ENCODE measurements around the gene XIRP1.

The XIRP1 gene

DNA sequence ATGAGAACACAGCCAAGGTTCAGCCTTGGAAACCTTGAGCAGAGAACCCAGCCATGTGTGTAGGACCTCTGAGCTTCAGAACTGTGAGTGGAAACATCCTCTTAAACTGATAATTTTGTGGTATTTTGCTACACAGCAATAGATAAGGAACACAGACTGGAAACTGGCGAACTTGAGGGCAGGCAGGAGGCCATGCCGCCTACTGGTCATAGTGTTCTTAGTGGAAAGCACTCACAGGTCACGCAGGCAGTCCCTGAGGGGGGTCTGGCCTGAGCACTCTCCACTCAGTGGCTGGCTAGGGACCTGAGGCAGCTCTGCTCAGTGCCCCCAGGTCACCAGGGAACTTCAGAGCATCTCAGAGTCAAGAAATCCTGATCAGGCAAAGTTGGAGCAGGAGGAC lies 9.7 kb upstream of the XIRP1 start:
- peaks cover 8 to 21% of the 10 kb centered on the region in 2 donors for H3K4me1 Mint-ChIP-seq
- H3K36me3 Mint-ChIP-seq = no peaks in the 10 kb centered on the region
- H3K9me3 Mint-ChIP-seq = no peaks in the 10 kb centered on the region
- H3K4me3 Mint-ChIP-seq = no peak overlapping the region
- DNase-seq = no peak
- H3K27ac Mint-ChIP-seq = no peak overlapping the region
- ATAC-seq (replicated peaks) = peak in 1 of 2 donors; percentile 38
- H3K27me3 Mint-ChIP-seq = peaks cover 6 to 18% of the 10 kb centered on the region in 2 donors

DNA sequence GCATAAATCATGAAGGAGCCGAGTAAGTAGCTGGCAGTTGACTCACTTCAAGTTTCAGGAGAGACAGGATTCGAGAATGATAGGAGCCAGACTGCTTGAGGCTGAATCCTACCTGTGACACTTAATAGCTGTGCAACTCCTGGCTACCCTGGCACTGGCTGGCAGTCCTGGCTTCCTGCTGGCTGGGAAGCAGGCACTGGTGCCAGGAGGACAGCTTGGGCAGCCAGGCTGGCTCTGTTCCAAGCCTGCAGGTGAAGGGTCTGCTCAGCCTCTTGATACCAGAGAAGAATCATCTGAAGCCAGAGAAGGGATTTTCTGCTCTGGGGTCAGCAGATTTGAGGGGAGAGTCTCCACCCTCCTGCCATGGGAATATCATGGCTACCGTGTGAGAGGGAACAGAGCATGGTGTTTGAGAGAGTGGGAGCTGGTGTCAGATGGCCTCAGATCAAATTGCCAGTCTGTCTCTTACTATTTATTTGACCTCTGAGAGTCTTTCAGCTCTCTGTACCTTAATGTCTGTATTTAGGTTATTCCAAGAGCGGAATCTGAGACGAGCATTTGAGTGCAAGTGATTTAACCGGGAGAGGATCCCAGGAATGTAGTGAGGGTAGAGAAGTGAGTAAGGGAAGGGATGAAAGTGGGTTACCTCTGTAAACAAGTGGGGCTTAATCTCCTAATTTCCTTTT lies 4.4 kb upstream of the XIRP1 start:
- no peak overlapping the region for H3K27ac Mint-ChIP-seq

GRCh38 chr3:39196034-39196433 lies 3.6 kb upstream of the XIRP1 start:
- no peaks in the 10 kb centered on the region for H3K36me3 Mint-ChIP-seq
- H3K27ac Mint-ChIP-seq = no peak overlapping the region
- no peak overlapping the region for H3K4me3 Mint-ChIP-seq
- H3K4me1 Mint-ChIP-seq = peaks cover 19 to 30% of the 10 kb centered on the region in 2 donors
- no peak for ATAC-seq (replicated peaks)
- DNase-seq = no peak
- peaks cover 6 to 8% of the 10 kb centered on the region in 2 donors for H3K27me3 Mint-ChIP-seq
- H3K9me3 Mint-ChIP-seq = no peaks in the 10 kb centered on the region

More for the DNA sequence above, 4.4 kb upstream of the XIRP1 start:
- Mint-ChIP-seq H3K27me3 (peaks cover 6 to 14% of the 10 kb centered on the region in 2 donors), H3K4me1 (peaks cover 18 to 27% of the 10 kb centered on the region in 2 donors), H3K4me3 (no peak overlapping the region), H3K9me3 (no peaks in the 10 kb centered on the region), H3K36me3 (no peaks in the 10 kb centered on the region)
- ATAC-seq (replicated peaks) = no peak
- no peak for DNase-seq

GRCh38 chr3:39193391-39193790 lies 996 bp upstream of the XIRP1 start:
- no peak for ATAC-seq (replicated peaks)
- DNase-seq = no peak
- no peak overlapping the region for H3K27ac Mint-ChIP-seq
- H3K9me3 Mint-ChIP-seq = no peaks in the 10 kb centered on the region
- H3K4me1 Mint-ChIP-seq = peaks cover 30 to 50% of the 10 kb centered on the region in 2 donors
- peaks cover 0 to 4% of the 10 kb centered on the region in 2 donors for H3K36me3 Mint-ChIP-seq
- no peak overlapping the region for H3K4me3 Mint-ChIP-seq
- H3K27me3 Mint-ChIP-seq = peaks cover 6 to 8% of the 10 kb centered on the region in 2 donors

- Mint-ChIP-seq H3K4me3 (peak overlapping the region; percentile 59 to 68), H3K4me1 (peaks cover 33 to 50% of the 10 kb centered on the region in 2 donors), H3K36me3 (peaks cover 0 to 8% of the 10 kb centered on the region in 2 donors), H3K9me3 (no peaks in the 10 kb centered on the region), H3K27me3 (peaks cover 4 to 6% of the 10 kb centered on the region in 2 donors), H3K27ac (peak overlapping the region; percentile 53)
- DNase-seq (no peak), ATAC-seq (replicated peaks) (no peak)
These were observed 622 bp downstream of the XIRP1 start for GRCh38 chr3:39191773-39192172.

- no peaks in the 10 kb centered on the region for H3K9me3 Mint-ChIP-seq
- peaks cover 0 to 8% of the 10 kb centered on the region in 2 donors for H3K36me3 Mint-ChIP-seq
- H3K4me1 Mint-ChIP-seq = peaks cover 33 to 50% of the 10 kb centered on the region in 2 donors
- H3K4me3 Mint-ChIP-seq = peak overlapping the region; percentile 13 to 68
- peaks cover 0 to 5% of the 10 kb centered on the region in 2 donors for H3K27me3 Mint-ChIP-seq
- H3K27ac Mint-ChIP-seq = peak overlapping the region; percentile 73
- peak in 1 of 2 donors; percentile 43 for ATAC-seq (replicated peaks)
- no peak for DNase-seq
These were observed 1.3 kb downstream of the XIRP1 start for GRCh38 chr3:39191111-39191510.

DNA sequence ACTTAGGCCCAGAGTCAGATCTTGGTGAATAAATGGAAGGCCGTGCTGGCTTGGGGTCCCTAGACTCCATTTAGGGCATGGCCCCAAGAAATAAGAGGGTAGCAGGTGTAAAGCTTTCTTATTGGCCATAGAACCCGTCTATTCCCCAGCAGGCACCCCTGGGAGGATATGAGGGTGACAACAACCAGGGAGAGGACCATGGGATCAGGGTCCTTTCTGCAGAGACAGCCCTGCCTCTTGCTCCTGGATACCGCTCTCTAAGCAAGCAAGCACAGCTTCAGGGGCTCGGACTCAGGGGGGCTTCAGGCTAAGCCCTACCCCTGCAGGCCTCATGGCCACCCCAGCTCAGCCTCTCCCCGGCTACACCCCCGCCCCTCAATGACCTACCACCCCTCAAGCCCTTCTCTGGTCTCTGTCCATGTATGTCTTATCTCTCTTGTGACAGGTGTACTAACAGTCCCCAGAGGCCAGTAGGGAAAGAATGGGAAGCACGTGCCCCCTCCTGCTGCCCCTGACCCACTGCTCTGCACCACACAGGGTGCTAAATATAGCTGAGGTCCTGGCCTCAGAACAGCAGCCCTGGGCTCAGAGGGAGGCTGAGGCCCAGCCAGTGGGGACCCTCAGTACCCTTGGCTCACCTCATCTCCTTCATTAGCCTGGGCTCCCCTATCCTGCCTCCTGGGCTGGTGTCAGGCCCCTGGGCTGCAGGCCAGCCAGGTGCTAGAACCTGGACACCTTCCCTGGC lies 1.9 kb downstream of the XIRP1 start:
- Mint-ChIP-seq H3K4me1 (peaks cover 31 to 50% of the 10 kb centered on the region in 2 donors), H3K27ac (peak overlapping the region; percentile 42), H3K27me3 (no peaks in the 10 kb centered on the region), H3K4me3 (peak overlapping the region in 1 of 2 donors; percentile 68), H3K9me3 (no peaks in the 10 kb centered on the region), H3K36me3 (peaks cover 0 to 8% of the 10 kb centered on the region in 2 donors)
- DNase-seq = no peak
- no peak for ATAC-seq (replicated peaks)

DNA sequence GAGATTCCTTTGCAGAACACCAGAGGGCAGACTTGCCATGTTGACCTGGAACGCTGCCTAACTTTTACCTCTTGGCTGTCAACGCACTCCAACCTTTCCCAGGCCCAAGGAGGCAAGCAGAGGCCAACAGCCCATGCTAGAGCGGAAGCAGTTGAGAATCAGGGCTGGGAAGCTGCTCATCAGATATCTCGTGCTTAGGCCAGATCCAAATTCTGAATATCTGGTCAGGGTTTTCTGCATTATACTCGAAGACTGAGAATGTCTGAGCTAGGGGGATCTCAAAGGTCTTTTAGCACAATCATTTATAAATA lies 2.5 kb downstream of the XIRP1 start:
- Mint-ChIP-seq H3K4me3 (peak overlapping the region; percentile 8 to 63), H3K4me1 (peaks cover 31 to 50% of the 10 kb centered on the region in 2 donors), H3K27me3 (no peaks in the 10 kb centered on the region), H3K36me3 (peaks cover 0 to 8% of the 10 kb centered on the region in 2 donors), H3K27ac (peak overlapping the region; percentile 78), H3K9me3 (no peaks in the 10 kb centered on the region)
- ATAC-seq (replicated peaks) (peak; percentile 73 to 74), DNase-seq (peak; percentile 45)

DNA sequence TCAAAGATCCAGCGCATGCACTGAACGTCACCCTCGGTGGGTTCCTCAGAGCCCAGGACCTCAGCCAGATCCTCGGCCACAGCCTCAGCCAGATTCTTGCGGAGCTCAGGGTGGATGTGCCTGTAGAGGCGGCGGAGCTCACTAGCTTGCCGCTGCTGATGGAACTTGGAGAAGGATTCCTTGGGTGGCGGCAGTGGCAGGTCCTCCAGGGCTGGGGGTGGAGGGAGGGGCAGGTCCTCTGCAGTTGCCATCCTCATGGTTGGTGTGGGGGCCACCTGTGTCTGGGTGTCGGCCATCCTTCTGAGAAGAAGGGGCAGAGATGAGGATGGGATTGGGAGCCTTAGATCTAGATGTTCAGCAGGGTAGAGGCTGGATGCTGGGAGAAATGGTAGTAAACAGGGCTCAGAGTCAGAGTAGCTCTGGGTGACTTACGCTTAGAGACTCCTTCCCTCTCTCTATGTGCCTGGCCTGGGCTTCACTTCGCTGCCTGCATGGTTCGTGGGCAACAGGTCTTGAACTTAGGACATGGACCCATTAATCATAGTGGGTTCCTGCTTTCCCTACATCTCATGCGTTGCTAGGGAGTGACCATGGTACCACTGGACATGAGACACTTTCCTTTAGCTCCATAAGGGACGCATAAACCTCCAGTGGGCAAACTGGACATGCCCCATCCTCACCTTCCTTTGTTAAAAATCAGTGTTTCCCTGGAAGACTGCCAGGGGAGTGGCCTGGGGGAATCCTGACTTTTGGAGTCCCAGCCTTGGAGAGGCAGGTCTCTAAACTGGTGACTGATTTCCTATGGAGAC lies 3.0 kb downstream of the XIRP1 start:
- DNase-seq (no peak), ATAC-seq (replicated peaks) (no peak)
- H3K9me3 Mint-ChIP-seq = no peaks in the 10 kb centered on the region
- H3K4me1 Mint-ChIP-seq = peaks cover 31 to 50% of the 10 kb centered on the region in 2 donors
- no peaks in the 10 kb centered on the region for H3K27me3 Mint-ChIP-seq
- peaks cover 0 to 8% of the 10 kb centered on the region in 2 donors for H3K36me3 Mint-ChIP-seq
- H3K27ac Mint-ChIP-seq = peak overlapping the region; percentile 78
- H3K4me3 Mint-ChIP-seq = peak overlapping the region in 1 of 2 donors; percentile 63

- no peak for DNase-seq
- ATAC-seq (replicated peaks) = no peak
- H3K4me1 Mint-ChIP-seq = peaks cover 28 to 44% of the 10 kb centered on the region in 2 donors
- no peak overlapping the region for H3K4me3 Mint-ChIP-seq
- H3K36me3 Mint-ChIP-seq = peaks cover 0 to 8% of the 10 kb centered on the region in 2 donors
- no peak overlapping the region for H3K27ac Mint-ChIP-seq
- no peaks in the 10 kb centered on the region for H3K9me3 Mint-ChIP-seq
- H3K27me3 Mint-ChIP-seq = no peaks in the 10 kb centered on the region
These were observed 3.9 kb downstream of the XIRP1 start for GRCh38 chr3:39188271-39189149.

- no peak for DNase-seq
- Mint-ChIP-seq H3K27ac (peak overlapping the region; percentile 73), H3K4me3 (no peak overlapping the region), H3K27me3 (no peaks in the 10 kb centered on the region), H3K4me1 (peaks cover 23 to 35% of the 10 kb centered on the region in 2 donors), H3K36me3 (peaks cover 0 to 8% of the 10 kb centered on the region in 2 donors), H3K9me3 (no peaks in the 10 kb centered on the region)
- no peak for ATAC-seq (replicated peaks)
These were observed 4.8 kb downstream of the XIRP1 start for GRCh38 chr3:39187372-39188155.

GRCh38 chr3:39186692-39187151 lies 5.7 kb downstream of the XIRP1 start:
- DNase-seq (no peak), ATAC-seq (replicated peaks) (no peak)
- Mint-ChIP-seq H3K27me3 (no peaks in the 10 kb centered on the region), H3K27ac (no peak overlapping the region), H3K4me3 (no peak overlapping the region), H3K36me3 (peaks cover 0 to 8% of the 10 kb centered on the region in 2 donors), H3K4me1 (peaks cover 20 to 26% of the 10 kb centered on the region in 2 donors), H3K9me3 (no peaks in the 10 kb centered on the region)
